ENCODE measurements around the gene CCDC192.
"Not testable (repeated sequence)": the region's sequence is repeated elsewhere in the genome, so short reads cannot be mapped to it uniquely, and the experiment has no call there.

CCDC192 gene, protein sequence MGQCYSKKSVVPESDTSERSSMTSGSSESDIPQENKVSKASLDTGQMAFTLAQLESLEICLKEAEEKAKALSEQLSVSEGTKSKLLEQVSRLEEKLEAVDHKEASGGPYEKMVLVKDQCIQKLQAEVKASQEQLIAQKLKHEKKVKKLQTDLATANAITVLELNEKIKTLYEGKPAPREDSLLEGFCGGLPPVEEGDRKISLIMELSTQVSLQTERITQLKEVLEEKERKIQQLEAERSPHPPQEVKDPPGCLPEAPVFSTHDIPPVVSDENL

DNA sequence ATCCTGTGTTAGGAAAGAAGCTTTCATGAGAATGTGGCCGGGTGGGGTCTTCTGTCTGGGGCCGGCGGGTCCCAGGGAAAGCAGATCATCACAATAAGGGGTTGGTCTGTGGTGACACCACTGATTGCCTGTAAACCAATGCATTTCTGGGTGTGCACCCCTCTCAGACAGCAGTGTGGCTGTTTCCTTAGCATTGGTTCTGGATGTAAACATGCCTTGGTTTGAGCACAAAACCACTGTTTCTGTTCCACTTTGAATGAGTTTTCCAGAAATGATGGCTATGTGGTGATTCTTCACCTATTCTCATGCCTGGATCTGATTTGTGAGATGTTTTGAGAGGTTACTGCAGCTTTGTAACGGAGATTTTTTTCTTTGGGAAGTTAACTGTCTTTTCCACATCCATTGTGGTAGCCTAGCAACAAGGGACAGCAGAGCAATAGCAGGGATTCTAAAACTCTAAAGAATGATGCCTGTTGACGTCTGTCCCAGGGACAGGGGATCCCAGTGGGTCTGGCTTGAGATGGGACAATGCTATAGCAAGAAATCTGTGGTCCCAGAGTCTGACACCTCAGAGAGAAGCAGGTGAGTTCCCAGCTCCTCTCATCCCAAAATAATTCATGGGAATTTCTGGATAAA, at the start of gene CCDC192:
Gene CCDC192 (plus strand): TSS at position 466 of the 636 bp plus-strand sequence. CDS start 55 bp downstream, at position 521.
- no peak for DNase-seq

DNA sequence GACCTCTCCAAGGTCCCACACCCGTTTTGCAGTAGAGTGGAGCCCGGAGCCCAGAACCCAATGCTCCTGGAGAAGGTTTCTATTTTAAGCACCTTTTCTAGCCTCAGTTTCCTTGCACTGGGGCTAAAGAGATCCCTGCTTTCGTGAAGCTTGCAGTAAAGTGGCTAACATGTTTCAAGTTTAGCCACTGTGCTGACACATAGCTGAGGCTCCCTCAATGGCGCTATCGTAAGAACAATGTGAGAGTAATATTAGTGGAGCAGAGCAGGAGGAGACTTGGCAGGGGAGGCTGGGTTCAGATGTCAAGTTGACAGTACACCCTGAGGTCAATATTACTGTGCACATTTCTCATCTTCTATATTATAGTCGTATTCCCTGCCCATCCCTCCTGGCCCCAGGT, 46.4 kb upstream of the CCDC192 start:
- DNase-seq: no peak

DNA sequence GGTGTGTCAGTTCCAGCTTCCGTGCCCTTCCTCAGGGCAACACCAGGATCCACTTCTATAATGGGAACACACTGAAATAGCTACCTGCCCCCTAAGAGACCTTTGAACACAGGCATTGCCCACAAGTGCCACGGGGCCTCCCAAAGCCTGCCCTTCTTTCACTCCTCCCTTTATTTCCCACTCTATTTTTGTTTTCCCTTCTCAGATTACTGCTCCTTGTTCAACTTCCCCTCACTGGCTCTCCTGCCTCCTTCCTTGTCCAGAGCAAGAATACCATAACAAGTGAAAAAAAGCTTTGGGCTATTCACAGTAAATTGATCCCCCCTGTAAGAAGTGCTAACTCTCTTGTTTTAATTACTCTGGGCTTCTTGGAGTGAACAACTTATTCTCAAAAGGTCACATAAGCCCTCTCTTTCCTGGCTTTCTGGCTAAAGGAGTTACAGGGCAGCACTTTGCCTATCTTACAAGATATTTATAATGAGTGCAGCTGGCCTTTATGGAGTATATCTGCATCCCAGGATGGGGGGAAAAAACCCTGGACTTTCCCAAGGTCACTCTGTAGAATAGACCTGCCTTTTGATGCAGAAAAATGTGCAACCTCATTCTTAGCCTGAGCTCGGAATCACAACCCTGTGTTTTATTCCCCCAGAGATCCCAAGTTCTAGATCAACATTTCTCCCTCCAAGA, 43.0 kb upstream of the CCDC192 start:
- no peak for DNase-seq

DNA sequence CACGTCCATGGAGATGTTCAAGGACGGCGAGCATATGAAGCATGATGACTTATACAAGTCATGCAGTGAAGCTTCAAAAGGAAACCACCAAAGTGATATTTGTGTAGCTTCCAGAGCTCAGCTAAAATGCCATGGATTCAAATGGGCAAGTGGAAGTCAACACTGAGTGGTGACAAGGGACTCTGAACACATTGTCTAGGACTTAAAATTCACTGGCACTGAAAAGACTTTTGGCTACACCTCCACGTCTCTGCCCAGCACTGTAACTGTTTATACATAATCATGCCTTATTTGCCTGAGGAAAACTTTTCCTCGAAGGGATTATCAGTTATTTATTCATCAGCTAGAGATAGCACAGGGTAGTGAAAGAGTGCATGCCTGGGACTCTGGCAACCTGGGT, 39.1 kb upstream of the CCDC192 start:
- DNase-seq: no peak

DNA sequence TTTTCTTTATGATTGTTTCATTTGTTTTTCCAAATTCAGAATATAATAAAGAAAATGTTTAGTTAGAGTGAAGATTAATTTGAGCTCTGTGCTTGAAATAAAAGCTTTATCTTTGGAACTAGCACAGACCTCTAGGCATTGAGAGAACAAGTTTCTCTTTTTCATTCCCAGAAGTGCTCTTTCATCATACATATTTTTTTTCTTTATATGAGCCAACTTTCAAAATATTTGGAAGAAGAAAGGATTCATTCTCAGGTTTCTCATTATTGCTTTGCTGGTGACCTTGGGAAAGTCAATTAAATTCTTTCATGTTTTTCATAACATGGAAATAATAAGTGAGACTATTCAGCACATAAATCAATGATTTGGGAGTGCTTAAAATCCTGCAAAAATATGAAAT, 37.5 kb upstream of the CCDC192 start:
- DNase-seq: no peak

DNA sequence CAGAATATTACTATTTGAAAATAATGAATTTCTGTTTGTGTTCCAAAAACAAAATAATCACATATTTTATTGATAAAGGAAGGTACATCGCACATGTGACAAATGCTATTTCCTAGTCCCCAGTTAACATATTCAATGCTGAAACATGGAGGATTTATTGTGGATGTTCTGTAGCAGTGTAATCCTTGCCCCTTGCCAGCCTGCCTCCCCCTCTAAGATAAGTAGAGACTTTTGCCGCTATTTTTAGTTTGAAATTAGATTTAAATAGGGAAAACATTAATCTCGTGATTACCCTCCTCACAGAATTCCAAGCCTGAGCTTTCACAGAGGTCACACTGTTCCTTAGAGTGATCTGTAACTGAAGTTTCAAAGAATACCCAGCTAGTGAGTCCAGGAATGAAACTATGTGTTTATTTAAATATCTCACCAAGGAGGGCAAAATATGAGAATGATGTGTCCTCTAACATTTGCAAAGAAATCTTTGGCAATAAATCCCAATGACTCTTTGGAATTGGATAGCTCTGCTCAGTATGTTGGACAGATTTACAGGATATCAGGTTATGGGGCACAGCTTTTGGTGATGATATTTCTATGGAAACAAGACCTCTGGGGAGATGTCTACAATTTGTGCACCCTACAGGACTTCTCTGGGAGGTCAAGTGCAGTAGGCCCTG, 37.0 kb upstream of the CCDC192 start:
- DNase-seq: no peak

DNA sequence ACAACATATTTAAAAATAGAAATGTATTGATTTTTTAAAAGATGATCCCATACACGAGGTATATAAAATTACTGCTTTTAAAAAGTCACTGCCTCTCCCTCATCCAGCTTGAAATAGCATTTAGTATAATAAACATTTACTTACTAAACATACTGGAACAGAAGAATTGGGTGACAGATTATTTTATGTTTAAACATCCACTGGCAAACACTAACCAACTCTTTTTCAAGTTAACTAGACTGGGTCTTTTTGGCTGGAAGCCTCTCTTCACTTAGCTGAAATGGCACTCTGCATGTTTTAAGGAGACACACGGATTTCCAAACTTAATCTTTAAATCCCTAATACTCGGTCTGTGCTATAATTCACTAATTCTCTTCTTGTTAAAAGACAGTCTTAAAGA, 35.3 kb upstream of the CCDC192 start:
- no peak for DNase-seq

DNA sequence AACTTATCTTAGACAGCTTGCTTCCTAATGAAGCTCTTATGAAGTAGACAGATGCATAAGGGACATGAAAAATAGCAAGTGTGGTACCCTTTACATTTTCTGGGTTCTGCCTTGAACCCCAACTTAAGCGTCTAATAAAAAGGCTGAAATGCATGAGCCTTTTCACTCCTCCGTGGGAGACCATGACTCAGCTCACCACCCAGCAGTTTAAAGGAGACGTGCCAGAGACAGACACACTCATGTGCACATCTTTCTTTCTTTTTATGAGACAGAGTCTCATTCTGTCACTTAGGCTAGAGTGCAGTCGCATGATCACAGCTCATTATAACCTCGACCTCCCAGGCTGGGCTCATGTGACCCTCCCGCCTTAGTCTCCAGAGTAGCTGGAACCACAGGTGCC, 32.0 kb upstream of the CCDC192 start:
- DNase-seq: no peak

DNA sequence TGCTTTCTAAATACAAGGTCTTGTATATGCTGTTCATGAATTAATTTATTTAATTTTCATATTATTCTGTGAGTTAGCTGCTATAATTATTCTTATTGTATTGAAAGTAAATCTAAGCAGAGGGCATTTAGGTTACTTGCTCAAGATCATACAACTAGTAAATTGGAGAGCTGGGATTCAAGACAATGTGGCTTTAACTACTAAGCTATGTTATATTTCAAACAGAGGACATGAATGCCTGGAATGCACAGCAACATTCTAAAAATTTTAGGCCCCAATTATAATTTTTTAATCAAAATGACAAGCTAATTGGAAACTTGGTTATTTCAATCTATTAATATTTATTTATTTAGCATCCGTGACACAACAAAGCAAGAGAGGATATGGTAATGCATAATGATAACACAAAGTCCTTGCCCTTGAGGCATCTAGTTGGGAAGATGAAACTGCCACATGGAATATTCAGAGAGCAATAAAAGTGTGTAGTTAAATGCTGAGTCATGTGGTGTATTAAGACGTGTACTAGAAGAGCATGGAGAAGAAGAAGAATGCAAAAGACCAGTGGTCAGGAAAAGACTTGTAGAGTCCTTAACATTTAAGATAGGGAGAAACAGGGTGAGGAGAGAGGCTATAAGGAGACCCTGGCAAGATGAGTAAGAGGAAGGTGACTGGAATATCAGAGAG, 29.9 kb upstream of the CCDC192 start:
- no peak for DNase-seq

DNA sequence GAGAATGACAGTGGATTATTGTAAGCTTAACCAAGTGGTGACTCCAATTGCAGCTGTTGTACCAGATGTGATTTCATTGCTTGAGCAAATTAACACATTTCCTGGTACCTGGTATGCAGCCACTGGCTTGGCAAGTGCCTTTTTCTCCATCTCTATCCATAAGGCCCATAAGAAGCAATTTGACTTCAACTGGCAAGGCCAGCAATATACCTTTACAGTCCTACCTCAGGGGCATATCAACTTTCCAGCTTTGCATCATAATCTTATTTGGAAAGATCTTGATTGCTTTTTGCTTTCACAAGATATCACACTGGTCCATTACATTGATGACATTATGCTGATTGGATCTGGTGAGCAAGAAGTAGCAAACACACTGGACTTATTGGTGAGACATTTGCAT, 26.2 kb upstream of the CCDC192 start:
- DNase-seq: not testable (repeated sequence)

DNA sequence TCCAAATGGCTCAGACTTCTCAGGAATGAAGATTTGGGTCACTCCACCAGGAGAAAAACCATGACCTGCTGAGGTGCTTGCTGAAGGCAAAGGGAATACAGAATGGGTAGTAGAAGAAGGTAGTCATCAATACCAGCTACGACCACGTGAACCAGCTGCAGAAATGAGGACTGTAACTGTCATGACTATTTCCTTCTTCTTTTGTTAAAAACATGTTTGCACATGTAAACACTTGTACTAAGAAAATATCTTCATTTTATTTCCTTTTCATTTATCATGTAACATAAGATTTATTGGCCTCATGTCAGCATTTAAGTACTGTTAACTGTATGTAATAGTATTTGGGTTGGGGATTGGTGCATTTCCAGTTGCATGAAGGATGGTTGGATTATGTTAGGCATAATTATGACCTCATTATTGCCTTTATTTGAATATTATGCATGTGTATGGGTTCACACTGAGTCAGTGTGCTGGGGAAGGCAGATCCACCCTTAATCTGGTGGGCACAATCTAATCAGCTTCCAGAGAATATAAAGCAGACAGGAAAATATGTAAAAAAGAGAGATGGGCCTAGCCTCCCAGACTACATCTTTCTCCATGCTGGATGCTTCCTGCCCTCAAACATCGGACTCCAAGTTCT, 23.4 kb upstream of the CCDC192 start:
- not testable (repeated sequence) for DNase-seq

DNA sequence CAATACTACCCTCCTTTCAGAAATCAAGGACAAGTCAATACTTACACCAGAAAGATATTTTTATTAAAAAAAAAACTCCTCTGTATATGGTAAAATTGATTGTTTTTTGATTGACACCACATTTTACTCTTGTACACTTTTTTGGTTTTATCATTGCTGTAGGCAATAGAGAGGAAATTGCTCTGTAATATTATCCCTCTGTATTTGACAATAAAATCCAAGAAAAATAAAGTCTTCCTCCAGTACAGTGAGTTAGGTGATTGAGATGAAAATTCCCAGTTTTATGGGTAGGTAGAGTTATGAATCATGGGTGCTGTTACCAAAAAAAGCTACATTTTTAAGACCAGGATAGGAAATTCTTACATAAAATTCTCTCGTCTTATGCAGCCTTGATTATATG, 22.6 kb upstream of the CCDC192 start:
- no peak for DNase-seq

DNA sequence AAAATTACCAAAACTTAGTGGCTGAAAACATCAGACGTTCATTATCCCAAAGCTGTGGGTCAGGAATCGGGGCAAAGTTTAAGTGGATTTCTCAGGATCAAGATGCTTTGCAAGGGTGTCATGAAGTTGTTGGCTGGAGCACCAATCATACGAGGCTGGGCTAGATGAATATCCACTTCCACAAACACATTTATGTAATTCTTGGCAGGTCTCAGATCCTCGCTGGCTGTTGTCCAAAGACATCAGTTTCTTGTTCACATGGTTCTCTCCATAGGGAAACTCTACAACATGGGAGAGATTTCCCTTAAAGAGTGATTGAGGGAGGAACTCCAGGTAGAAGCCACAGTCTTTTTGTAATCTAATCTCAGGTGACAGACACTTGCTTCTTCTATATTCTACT, 20.2 kb upstream of the CCDC192 start:
- no peak for DNase-seq

DNA sequence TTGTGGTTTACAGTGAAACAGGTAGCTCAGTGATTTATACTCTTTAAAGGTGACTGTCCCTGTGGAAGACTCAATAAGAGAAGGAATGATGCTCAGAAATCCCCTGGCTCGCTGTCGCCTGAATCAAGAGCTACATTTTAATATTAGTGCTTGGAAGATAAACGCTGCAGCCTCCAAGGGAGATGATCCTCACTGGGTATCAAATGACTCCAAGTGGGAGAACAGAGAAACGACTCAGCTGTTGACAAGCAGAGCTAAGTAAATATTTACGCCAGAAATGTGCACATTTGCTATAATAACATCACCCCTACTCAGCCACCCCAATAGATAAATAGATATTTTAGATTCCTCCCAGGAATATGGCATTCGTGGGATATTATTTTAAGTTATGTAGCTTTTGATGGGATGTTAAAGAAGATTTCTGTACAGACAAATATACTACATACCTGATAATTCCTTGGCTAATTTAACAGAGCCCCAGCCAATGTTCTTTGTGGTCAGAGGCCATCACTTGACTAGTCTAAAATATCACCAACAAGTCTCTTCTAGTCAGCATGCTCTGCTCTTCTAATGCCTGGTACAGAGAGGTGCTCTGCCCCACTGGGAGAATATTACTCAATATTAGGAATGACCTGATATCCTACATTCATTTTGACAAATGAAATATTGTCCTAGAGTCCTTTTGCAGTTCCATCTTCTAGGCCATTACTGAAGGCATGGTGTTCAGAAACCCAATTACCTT, 18.3 kb upstream of the CCDC192 start:
- DNase-seq: no peak

DNA sequence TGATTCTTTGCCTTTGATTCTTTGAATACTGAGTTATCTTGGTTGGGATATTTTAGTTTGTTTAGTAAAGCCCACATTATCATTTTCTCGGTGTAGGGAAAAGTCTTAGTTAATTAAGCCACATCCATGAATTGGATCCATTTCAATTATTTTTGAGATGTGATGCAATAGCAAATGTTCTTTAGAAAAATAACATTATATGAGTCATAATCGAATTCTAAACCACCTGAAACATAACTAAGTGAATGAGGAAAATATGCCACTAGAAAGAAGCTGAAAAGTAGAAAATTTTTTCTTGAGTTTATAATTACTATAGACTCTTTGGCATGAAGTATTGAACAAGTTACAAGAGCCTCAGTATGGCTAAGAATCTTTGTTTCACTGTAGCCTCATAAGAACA, 17.5 kb upstream of the CCDC192 start:
- no peak for DNase-seq

DNA sequence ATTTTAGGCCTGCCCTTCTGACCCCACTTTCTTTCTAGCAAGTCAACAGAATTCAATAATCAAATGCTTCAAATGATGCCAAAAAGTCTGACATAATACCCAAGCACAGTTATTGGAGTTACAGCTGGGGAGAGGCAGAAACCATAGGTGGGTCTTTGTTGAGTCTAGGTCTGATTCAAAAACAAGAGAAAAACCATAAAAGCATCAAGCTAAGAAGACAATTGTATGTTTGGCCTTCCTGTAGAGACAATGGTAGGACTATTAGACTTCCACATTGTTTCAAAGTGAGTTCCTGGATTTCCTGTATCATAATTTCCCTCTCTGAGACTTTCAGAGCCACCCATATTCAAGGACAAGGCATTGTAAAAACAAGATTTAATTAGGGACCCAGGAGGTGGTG, 16.8 kb upstream of the CCDC192 start:
- no peak for DNase-seq

DNA sequence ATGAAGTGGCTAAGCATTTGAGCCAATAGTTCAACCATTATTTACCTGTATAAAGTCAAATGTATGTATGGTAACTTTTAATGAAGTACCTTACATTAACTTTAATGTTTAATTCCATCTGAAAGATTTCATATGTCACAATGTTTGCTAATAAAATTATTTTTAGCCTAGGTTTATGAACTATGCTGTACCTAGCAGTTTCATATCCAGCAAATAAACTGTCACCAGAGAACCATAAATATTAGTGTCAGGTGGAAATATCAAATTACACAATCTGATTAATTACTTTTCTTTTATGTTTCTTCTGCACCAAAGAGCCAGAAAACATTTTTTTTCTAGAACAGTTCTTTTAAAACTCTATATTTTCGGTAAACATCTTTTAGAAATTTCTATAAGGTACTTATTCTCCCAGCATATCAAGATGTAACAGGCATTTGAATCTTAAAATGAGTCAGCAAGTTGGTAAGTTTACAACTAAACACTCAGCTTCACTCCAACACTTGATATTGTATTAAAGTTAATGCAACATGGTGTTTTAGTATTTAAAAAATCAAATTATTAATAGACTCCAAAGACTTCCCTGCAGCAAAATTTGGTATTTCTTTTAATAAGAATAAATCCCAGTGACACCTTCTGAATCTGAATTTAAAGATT, 8.5 kb upstream of the CCDC192 start:
- DNase-seq: no peak

DNA sequence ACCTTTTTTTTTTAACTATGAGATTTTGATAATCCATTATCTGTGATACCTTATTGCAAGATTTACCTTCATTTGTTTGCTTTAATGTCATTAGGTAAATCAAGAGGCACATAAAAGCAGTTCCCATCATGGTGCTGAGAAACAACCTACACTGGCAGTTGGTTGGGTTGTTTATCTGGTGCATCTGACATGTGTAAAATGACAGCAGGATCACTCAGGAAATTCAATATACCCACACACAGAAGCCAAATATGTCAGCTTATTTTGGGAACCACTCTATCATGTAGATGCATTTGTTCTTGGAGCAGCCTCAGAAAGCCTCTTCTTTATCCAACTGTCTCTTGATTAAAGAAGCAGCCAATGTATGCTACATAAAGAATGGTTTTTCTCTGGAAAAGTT, 7.8 kb upstream of the CCDC192 start:
- DNase-seq: no peak

DNA sequence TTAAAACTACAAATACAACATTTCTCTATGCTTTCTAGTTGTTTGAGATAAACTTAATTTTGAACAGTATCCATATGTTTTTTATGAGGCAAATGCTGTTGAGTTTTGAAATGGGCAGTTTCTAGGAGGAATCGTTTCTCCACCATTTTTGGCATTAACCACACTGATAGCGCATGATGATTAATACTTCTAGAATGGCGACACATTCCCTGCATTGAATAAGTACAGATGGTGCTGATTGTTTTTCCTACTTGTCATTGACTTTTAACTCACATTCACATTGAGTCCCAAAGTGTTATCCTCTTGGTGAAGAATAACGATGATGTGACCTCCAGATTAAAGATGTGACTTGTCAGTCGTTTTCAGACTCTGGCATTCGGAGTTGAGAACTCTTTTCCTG, 6.5 kb upstream of the CCDC192 start:
- no peak for DNase-seq

DNA sequence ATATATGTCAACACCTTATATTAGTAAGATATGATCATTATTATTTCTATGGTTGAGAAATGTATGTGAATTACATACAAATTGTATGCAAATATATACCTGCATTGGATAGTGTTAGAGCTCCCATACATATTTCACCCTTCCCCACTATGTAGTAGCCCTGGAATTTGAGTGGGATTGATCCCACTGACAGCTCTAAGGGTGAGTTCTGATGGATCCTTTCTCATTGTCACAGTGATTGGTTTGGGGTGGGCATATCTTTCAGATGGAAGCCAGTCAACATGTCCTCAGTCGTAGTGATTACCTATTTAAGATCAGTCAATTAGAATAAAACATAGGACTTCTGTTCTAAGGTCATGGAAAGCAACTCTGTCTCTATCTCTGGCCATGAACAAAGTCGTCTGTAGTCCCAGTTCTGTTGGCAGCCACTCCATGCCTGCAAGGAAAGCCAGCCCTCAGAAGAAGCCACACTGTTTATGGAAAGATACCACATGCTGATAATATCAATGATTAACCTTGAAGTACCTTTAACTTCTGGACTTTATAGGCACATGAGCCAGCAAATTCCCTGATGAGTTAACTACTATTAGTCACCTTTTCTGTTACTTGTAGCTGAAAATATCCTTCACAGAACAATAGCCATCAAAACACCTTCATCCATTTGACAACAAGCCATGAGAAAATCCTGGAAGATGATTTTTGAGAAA, 5.1 kb upstream of the CCDC192 start:
- no peak for DNase-seq

DNA sequence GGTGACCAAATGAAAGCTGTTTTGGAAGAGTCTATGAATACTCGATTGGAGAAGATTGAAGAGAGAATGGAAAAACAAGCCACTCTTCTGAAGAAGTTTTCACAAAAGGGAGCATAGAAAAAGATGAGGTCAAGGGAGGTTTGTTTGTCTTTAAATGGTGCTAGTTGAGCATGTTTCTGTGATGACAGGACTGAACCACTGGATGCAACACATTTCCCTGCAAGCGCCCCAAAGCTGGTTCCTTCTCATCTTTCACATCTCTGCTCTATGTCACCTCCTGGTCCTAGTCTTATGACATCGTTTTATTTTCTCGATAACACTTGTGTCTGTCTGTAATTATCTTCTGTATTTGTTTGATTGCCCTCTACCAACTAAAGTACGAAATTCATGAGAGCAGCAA, 3.8 kb upstream of the CCDC192 start:
- no peak for DNase-seq
